Posterior cingulate gyrus (tissue), 11 donors: Measurements from ENCODE around the gene HPS3.

Experiments used
- DNase-seq, 10 donors: peaks; one replicate each; pipeline versions ENCODE4 v3.0.0 to v3.0.0-alpha.2; 2020 to 2021; ENCODE audit warnings: mixed read lengths in 3 of 10
- intact Hi-C: fragments of 100-400 bp; cut with DNase I; formaldehyde crosslinking; loops from one replicate; pipeline ENCODE4 v1.15.1; 2023

Gene HPS3

DNA sequence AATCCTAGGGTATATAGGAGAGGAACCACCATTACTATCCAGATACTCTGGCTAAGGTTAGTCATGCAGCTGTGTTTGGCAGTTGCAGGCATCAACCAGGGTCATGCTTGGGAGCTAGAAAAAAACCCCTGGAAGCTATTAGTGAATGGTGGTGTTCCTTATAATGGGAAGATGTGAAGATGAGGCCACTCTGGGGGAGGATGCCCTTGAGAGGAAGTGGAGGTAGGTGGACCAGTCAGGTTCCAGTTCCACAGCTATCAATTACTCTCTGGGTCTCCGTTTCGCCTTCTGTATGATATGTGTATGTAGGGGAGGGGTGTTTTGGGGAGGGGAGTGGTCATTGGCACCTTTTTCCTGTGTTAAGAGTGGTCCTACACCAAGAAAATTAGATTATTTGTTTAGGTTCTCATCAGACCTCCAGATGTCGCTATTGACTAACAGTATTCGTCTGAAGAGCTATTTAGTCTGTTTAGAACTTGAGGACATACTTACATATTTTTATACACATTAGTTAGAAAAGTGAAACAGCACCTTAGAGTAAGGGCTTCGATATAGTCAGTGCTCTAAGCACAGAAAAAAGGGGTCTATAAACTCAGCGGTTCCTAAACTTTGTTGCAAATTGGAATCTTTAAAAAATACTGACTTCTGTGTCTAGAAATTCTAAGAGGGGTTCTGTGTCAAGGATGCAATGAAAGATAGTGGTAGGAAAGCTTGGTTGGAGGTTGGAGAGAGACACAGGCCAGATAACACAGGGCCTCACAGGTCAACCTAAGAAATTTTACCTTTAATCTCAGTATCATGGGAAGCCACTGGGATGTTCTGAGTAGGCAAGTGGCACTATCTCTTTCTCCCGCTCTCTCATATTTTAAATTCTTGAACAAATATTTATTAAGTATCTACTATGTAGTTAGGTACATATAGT lies 9.1 kb upstream of the HPS3 start:
- no peak for DNase-seq
- intact Hi-C loops, result loop anchor here (1.0 kb wide), 1 partner anchor 153 kb away; no protein-coding TSS in a partner anchor

GRCh38 chr3:149122721-149123578 lies 6.5 kb upstream of the HPS3 start:
- DNase-seq, result no peak
- intact Hi-C loops, result no loop called here

DNA sequence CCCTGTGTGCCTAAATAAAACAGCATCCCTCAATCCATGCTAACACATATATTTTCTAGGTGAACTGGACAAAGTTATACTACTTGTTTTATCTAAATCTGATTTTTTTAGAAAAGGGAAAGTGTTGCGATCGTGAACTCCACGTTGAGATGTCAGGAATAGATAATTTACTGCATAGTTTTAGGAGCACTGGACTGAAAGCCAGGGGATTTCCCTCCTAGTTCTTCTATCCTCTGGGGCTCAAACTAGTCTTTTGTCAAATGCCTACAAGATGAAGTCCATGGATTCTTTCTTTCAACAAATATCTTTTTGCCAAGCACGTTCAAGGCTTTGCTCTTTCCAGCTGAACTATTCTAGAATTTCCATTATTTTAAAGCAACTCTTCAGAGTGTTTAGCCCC lies 617 bp upstream of the HPS3 start:
- DNase-seq, result no peak
- intact Hi-C loops, result no loop called here

DNA sequence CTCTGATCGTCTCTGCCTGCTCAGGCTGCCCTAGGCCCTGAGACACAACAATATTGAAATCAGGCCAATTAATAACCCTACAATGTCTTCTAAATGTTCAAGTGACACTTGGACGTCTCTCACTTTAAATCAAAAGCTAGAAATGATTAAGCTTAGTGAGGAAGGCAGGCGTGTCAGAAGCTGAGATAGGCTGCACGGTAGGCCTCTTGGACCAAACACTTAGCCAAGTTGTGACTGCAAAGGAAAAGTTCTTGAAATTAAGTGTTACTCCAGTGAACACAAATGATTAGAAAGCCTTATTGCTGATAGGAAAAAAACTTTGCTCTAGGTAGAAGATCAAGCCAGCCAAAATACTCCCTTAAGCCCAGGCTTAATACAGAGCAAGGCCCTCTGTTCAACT lies 2.2 kb downstream of the HPS3 start:
- no peak for DNase-seq
- intact Hi-C loops, result loop anchor here (5.0 kb wide), 1 partner anchor 44 kb away; the partner anchor contains the start of gene HLTF

DNA sequence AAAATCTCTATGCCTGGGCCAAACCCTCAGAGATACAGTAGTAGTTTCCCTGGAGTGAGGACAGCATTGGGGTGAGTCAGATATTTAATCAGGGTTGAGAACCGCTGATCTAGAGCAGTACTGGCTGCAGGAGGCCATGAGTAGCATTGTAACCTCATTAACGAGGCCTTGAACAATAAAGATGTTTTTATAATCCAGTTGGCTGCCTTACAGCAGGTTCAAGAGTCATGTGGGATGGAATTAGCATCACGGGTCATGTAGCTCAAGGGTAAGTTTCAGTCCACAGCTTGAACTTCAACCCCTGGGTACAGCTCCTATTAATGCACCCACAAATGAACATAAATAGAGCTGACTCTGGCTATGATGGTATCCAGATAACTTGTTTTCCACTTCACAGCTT lies 5.1 kb downstream of the HPS3 start:
- intact Hi-C loops, result loop anchor here (5.0 kb wide), 1 partner anchor 47 kb away; the partner anchor contains the start of gene HLTF
- DNase-seq, result no peak

DNA sequence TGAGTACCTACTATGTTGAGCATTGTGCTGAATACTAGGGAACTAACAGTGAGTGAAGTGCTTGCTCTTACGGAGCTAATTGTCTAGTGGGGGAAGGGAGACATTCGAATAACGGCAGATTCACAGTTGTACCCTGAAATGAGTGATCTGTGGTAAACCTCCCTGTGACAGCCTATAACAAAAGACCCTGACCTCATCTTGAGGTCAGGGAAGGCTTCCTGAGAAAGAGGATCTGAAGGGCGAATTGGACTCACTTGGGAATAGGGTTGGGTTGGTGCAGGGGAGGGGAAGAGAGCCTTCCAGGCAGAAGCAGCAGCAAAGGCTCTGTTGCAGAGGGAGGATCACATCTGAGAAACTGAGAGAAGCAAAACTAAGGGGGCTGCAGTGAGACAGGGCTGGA lies 13.2 kb downstream of the HPS3 start:
- no peak for DNase-seq
- intact Hi-C loops, result no loop called here

DNA sequence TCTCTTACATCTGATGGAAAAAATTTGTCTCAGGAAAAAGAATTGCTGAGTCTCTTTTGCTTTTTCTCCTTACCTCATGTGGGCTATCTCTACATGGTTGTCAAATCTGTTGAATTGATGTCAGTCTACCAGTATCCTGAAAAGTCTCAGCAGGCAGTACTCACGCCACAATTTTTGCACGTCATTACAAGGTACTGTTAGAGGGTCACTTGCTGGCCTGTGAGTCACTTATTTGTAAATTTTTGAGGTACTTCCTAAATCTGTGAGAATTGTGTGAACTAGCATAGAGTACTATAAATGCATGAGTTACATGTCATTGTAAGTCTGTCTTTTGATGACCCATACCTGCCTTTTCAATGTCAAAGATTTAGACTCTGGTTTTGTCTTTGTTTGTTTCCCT lies 15.9 kb downstream of the HPS3 start:
- no peak for DNase-seq
- intact Hi-C loops, result no loop called here

GRCh38 chr3:149145974-149146373 lies 16.5 kb downstream of the HPS3 start:
- no peak for DNase-seq
- intact Hi-C loops, result no loop called here

DNA sequence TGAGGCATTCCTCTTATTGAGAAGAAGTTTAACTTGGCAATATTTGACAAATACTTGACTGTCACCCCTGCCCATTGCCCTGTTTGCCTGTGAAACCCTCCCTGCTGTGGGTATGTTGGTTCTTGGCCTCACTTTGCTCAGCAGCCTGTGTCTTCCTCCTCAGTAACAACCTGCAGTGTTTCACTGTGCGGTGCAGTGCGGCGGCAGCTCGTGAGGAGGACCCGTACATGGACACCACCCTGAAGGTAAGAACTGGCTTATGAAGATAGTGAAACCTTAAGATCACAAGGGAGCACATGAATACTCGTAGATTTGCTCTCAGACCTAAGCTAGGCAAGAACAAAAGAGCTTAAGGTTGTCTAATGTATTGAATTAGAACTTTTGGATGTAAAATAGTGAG lies 21.0 kb downstream of the HPS3 start:
- intact Hi-C loops, result no loop called here

DNA sequence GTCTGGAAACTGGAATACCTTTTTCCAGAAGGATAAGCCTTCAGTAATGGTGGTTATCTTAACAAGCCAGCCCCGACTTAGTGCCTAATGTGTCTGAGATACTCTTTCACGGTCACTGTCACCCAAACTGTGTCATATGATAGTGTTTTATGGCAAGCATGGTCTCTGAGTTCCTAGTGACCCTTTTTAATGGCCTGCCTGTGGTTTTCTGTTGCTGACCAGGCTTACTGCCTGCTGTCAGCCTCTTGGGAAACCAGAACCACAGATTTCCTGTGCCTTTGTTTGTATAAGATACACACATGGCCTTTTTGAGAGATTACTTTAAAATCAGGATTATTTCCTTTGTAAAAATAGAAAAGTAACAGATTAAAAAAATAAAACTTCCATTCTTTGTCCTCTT lies 22.4 kb downstream of the HPS3 start:
- intact Hi-C loops, result no loop called here
- DNase-seq, result no peak

More for the DNA sequence above, 21.0 kb downstream of the HPS3 start:
- DNase-seq, result no peak

DNA sequence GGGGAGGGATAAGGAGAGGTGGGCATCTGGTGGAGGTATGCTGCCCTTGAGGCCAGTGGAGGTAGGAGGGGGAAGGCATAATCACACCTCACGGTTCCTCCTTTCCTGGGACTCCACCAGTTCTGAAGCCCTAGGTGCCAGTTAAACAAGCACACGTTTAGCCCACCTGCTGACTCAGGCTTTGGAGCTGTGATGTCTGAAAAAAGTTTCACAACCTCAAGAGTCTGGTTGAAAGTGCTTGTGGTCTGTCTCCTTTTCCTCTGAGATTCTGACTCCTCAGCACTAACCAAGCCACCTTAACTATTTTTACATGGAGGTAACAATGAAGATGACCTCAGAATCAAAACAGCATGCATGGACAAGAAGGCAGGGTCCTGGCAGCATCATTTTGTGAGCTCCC lies 23.0 kb downstream of the HPS3 start:
- no peak for DNase-seq
- intact Hi-C loops, result no loop called here

DNA sequence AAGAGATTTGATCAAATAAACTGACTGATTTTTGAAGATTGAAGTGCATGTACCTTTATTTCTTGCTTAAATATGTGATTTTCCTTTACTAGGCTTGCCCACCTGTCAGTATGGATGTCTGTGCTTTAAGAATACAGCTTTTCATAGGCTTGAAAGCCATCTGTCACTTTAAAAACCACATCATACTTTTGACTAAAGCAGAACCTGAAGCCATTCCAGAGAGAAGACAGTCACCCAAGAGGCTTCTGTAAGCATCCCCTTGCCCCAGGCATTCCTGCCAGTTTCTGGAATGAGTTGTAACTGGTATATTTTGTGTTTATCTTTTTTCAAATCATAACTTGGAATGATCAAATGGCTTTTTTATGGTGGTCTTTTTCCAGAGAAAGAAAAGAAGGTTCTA lies 24.0 kb downstream of the HPS3 start:
- no peak for DNase-seq
- intact Hi-C loops, result no loop called here

DNA sequence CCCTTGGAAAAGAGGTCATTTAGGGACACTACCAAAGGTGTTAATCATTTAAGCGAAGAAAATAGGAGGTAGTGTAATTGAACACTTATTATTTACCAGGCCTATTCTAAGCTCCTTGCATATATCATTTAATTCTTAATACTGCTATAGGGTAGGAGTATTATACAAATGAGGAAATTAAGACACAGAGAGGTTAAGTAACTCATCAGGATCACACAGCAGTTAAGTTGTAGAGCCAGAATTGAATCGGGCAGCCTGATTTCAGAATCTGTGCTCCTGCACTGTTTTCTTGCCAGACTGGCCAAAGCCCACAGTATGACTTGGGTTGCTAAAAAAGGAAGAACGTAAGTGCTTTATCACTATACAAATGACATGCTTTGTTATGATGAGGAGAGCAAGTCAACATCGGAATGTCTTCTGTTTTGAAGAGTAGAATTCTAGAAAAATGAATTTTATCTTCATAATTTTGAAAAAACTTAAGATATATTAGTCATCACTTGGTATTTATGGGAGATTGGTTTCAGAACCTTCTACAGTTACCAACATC lies 31.4 kb downstream of the HPS3 start:
- DNase-seq, result no peak
- intact Hi-C loops, result no loop called here

- intact Hi-C loops, result no loop called here
Observed at GRCh38 chr3:149162007-149162406, 32.6 kb downstream of the HPS3 start.

GRCh38 chr3:149163066-149163465 lies 33.6 kb downstream of the HPS3 start:
- DNase-seq, result no peak
- intact Hi-C loops, result no loop called here

More at GRCh38 chr3:149162007-149162406, 32.6 kb downstream of the HPS3 start:
- no peak for DNase-seq

- intact Hi-C loops, result no loop called here
- no peak for DNase-seq
Observed at GRCh38 chr3:149167898-149168297, 38.5 kb downstream of the HPS3 start.

- DNase-seq, result no peak
- intact Hi-C loops, result no loop called here
Observed at GRCh38 chr3:149170672-149171071, 41.2 kb downstream of the HPS3 start.

DNA sequence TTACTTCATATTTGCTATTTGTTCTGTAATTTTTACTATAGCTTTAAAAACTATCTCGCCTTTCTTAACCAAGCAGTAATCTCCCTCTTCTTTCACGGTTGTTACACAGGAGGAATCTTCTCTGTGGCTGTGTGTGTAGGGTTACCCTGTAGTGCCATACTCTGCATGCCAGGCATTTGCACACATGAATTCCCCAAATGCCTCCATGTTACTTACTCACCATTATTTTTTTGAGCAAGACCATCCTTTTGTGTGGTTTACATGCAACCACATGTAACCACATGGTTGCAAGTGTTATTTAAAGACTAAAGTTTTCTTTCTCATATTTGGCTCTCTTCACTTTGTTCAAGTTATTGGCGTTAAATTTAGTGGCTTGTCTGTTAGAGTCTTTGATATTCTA lies 45.5 kb downstream of the HPS3 start:
- DNase-seq, result no peak
- intact Hi-C loops, result no loop called here

DNA sequence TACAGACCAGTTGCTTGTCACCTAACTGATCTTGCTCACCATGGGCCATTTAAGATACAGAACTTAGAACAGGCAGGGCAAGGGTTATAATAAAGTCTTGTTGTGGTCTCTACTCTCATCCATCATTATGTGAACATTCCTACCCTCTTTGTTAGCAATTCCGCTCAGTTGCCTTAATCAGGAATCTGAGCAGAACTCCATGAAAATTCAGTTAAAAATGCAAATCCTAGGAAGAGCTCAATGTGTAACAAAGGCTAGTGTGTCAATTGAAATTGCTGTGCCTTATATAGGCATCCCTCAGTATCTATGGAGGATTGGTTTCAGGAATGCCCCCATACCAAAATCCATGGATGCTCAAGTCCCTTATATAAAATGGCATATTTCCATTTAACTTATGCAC lies 47.7 kb downstream of the HPS3 start:
- intact Hi-C loops, result no loop called here

GRCh38 chr3:149179220-149179619 lies 49.8 kb downstream of the HPS3 start:
- DNase-seq, result no peak
- intact Hi-C loops, result no loop called here

More for the DNA sequence above, 47.7 kb downstream of the HPS3 start:
- DNase-seq, result no peak

DNA sequence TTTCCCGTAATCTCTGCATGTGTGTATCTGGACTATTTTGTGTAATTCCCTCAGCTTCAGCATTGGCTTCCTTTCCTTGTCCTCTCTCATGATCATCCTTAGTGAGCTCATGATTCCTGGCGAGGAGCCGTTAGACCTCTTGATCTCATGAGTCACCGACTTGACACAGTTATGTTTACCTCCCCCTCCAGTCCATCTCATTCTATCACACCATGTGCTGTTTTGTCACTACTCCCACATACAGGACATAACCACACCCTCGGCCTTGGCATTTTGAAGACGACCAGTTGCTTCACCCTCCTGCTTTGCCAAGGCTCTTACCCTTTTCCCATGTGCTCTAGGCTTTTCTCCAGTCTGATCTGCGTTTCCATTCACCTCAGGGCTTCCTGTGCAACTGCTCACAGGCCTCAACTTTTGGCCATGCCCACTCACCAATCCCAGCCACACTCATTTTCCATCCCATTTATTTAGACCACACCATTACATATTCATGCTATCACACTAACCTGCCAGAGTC lies 50.7 kb downstream of the HPS3 start:
- intact Hi-C loops, result no loop called here
- no peak for DNase-seq
